GM18502 (cell line): ENCODE measurements around the gene DOK4.

Source experiments
- ATAC-seq: cut with Tn5 transposase; IDR thresholded peaks from one replicate; pipeline ENCODE4 v1.9.1; 2021; ENCODE audit warnings: mild to moderate bottlenecking; ENCODE audit not compliant: unreplicated experiment, poor library complexity

DOK4 gene

DNA sequence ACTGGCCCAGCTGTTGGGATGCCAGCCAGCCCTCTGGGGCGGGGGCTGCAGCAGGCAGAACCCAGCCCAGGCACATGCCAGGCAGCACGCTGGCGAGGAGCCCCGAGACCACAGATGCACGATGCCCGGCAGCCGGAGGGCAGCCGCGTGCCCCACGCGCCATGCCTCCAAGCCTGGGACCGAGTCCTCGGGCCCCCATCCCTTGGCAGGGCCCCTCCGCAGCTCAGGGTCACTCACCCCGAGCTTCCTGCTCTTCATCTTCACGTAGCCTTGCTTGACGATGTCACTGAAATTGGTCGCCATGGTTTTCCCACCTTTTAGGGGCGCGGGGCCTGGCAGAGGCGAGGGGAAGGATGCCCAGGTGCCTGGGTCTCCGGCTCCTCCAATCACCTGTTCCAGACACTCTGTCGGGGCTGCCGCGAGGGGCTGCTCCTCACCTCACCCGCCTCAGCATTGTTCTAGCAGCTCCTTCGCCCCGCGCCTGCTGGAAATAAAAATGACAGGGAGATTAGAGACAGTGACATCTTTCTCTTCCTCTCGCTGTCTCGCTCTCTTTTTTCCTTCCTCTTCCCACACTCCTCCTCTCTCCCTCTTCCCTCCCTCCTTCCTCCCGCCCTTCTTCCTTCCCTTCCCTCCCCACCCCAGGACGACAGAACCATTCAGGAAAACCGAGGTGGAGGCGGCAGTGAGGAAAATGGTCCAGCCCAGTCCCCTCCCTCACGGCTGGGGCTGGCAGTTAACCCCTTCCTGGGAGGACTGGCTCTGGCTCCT lies 6.9 kb downstream of the DOK4 start:
- ATAC-seq, result no peak

DNA sequence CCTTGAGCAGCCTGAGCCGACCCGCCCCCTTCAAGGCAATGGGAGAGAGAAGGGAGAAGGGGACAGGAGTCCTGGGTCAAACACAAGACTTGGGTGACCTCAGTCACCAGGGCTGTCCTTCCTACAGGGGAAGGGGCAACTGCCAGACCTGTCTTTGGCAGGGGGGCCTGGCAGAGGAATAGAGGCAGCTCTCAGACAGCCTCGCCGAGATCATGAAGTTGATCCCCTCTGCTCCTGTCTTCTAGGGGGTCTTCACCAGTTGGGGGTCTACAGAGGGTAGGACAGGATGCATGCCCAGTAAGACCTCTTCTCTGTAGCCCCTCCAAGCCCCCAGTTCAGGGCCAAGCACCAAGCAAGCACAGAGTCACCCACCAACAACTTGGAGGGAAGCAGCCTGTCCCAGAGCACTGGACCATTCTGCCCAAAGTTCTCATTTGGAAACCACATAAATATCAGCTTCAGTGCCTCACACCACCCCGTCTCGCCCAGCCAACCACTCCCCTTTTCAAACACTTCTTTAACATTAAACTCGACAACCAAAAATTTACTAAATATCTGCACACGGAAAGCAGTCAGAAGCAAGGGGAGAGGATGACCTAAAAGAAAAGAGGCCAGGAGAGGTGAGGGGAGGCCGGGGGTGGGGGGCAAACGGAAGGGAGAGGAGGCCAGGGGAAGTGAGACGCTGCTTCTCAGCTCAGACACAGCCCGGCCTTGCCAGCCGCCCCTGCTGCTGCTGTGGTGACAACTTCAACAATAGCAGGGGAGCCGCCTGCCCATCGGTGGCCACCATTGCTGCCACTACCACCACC lies 7.7 kb downstream of the DOK4 start:
- ATAC-seq, result no peak

DNA sequence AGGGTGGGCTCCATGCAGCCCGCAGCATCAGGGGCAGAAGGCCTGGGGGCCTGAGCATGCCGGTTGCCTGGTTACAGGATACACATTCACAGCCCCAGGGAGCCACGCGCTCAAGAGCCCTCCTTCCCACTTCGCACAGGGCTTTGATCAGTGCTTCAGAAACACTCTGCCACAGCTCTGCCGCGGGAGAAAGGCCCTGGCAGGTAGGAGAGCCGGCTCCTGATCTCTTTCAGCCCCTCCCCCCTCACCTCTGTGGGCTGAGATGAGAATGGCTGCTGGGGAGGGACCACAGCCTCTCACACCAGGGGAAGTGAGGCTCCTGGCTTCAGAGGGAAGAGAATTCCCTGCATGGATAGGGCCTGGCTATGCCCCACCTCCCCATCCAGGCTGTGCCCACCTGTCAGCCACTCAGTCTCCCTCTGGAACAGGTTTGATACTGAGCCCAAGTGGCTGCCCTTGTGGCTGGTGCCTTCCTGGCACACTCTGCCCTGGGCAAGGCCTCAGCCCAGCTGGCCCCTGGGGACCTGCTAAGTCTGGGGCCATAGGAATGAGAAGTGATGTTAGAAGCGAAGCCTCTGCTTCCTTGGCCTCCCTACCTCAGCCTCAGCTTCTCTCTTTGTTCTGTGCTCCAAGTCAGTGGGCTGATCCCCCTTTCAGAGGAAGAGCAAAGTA lies 8.6 kb downstream of the DOK4 start:
- no peak for ATAC-seq

DNA sequence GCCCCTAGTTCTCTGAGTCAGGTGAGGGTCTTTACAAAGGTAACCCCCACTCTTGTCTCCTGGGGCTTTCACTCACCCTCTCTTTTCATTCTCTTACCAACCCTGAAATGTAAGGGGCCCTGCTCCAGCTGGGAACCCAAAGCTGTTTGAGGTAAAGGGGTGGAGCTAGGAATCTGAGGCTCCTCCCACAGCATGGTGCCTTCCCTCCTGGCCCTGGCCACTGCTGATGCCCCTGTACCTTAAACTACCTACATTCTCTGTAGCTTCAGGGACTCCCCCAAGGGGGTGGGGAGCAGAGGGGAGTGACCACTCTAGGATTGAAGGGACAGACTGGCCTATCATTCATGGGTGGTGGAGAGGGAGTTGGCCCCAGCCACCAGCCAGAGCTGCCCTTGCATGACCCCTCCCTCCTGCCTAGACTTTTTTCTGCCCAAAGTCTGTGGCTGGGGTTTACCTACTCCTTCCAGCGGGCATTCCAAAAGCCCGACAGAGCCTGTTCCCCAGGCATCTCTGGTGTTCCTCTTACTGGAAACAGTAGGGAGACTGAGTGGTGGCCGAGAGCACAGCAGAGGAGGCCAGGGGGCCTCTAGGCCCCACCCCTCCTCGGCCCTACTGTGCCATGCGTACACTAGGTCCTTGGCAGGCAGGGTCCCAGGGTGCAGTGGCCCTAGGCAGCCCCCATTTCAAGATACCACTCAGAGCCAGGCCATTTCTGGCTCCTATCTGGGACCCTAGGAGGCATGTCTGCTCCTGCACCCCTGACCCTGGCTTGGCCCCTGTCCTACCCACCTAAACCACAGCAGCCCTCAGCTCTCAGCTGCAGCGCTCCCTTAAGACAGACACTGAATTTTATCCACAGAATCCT lies 9.5 kb downstream of the DOK4 start:
- no peak for ATAC-seq

DNA sequence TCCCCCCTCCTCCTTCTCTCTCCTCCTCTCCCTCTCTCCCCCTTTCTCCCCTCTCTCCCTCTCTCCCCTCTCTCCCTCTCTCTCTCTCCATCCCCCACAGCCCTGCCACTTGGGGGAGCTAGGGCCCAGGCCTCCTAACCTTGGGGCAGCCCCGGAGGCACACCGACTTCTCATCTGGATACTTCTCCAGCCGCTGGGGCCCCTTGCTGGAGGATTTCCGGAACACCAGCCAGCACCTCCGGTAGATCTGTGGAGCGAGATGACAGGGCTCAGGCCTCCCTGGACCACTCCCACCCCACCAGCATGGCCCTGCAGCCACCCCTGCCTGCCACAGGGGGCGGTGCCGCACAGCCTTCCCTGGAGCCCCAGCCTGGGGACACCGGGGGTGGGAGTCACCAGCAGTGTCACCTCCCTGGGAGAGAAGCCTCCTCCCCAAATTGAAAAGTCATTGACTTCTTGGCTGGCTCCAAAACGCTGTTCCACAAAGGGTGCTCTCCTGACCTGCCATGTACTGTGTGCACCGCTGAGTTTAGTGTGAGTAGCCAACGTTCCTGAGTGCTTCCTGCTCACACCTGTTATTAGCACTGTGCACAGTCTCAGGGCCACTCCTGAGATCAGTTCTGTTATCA lies 10.5 kb downstream of the DOK4 start:
- ATAC-seq, result peak; percentile 98

DNA sequence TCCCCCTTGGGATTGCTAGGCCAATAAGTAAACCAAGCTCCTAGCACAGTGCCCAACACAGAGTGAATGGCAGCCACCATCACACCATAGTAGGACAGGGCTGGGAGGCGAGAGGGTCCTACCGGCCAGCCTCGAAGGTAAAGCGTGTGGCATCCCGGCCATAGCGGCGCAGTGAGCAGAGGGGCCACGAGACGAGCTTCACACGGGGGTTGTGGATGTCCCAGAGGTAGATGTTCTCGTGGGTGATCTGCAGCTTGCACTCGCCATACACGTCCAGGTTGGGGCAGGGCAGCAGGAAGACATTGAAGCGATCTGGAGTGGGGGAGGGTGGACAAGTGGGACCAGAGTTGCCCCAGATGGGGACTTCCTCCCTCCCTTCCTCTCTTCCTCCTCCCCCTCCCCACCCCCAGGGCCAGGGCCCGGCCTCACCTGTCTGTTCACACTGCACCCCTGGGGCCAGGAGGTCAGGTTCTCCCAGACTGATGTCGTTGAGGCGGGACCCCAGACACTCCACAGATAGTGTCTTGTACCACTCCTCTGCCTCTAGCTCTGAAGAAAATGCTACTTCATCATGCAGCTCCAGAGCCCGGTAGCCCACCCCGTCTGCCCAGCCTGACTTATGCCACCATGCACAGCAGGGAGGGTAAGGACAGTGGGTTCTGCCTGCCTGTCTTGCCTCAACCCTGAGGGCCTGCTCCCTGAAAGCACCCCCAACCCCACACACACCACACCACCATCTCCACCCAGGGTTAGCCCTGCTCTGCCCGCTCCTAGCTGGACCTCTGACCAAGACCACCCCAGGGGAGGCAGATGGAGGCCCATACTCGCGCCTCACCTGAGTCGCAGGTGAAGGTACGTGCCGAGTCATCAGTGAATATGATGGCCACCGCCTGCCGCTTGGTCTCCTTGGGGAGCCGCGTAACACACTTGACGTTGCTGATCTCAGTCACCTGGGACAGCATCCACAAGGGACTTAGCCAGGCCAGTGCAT lies 11.3 kb downstream of the DOK4 start:
- ATAC-seq, result no peak

DNA sequence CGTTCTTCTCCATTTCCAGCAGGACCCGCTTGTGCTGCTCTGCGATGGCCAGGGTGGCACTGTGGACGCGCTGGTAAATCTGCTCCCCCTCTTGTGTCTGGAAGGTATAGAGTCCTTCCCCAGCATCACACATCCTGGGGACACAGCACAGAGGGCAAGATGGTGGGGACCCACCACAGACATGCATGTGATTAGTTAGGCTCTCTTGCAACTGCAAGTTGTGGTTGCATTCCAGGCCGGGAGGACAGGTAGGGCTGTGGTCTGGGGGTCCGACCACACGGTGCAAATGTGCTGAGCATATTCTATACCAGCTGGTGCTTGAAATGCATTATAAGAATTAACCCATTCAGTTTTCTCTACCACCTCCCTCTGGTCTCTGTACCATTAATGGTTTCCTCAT lies 12.4 kb downstream of the DOK4 start:
- no peak for ATAC-seq

DNA sequence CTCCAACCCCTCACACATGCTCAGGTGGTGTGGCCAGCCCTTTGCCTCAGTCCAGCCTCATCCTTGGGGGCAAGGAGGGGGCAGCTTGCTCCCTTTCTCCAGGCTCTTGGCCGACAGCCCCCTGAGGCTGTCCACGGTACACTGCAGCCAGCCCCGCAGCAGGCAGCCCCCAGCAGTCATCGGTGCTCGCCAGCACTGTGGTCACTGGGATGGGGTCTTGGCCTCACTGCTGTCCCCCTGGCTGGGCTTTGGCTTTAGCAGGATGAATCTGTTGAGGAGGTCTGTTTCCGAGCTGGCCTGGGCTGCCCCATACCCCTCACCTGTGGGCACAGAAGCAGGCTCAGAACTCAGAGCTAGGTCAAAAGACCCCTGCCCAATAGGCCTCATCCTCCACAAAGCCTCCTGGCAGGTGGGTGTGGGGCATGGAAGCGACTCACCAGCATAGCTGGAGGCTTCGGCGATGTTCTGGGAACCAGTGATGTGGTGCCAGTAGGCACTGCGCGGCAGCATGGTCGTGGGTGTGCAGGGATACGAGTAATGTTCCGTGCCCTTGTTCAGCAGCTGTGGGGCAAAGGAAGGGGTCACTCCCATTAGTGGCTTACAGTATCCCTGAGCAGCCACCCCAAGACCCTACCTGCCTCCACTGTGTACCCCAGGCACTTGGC lies 13.0 kb downstream of the DOK4 start:
- ATAC-seq, result no peak

DNA sequence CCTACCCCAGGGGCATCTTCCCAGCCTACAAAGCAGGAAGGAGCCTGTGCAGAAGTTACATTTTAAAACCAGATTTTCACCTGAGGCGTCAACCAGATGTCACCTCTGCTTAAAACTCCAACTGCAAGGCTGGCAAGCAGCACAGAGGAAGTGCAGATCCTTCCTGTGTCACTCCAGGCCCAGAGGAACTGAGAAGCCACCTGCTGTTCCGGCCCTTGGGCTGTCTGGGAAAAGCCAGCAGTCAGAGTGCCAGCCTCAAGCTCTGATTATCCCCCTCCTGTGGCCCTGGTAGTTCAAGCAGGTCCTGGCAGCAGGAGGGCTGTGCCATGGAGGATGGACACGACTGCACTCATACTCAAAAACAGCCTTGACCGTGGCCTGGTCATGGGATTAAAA lies 13.6 kb downstream of the DOK4 start:
- no peak for ATAC-seq

DNA sequence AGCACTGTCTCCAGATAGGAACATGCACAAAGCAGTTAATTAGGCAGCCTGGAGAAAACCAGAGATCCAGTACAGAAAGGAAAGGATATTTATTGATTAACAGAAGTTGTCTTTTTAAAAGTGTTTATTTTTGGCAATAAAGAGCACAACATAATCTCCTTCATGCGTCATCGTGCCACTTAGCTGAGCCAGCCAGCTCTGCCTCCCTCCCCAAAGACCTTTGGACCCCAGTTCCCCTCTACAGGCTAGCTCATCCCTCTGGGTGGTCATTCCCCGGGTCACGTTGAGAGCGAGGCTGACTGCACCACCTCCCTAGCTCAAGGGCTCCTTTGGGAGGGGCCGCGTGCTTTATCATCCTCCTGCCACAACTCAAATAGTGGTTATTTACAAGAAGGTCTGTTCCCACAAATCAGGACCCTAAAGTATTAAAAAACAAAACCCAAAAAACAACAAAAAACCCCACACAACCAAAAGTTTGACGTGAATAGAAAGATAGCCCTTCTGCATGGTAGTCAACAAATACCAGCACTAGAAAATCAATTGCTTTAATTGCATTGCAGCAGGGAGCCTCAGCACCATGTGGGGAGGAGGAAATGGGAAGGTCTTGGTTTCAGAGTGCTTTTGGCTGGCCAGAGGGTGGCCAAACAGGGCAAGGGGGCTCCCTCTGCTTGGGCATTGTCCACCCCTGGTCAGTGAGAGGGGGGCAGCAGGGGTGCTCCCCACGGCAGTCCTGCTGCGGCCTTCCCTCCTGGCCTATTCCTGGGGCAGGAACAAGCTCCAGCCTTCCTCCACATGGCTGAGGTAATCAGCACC lies 14.2 kb downstream of the DOK4 start:
- no peak for ATAC-seq

DNA sequence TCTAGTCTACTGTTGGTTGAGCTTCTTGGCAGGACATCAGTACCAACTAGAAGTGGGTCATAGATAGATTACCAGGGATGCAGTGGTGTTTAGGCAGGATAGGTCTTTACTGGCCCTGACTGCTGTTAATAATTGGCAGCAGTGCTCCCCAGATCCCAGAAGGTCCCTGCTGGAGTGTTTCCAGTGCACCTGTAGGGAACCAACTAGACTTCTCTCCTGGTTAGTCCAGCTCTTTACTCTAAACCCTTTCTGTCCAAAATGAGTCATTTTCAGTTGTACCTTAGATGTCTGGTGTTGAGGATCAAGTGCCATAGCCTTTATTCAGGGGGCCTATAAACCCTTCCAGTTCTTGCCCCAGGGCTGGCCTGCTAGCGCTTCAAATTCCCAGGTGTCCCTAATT lies 15.1 kb downstream of the DOK4 start:
- no peak for ATAC-seq

DNA sequence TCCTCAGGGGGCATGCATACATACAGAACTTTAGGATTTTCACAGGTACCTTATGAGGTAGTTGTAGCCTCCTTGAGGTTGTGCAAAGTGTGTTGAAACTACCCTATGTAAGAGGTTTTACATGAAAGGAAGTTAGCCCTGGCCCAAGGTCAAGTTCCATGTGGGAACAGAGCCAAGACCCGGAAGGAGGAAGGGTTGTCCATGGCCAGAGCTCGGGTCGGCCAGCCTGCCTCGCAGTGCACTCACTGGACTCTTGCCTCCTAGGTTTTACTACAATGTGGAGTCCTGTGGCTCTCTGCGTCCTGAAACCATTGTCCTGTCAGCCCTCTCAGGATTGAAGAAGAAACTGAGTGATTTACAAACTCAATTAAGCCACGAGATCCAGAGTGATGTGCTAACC lies 15.6 kb downstream of the DOK4 start:
- no peak for ATAC-seq

DNA sequence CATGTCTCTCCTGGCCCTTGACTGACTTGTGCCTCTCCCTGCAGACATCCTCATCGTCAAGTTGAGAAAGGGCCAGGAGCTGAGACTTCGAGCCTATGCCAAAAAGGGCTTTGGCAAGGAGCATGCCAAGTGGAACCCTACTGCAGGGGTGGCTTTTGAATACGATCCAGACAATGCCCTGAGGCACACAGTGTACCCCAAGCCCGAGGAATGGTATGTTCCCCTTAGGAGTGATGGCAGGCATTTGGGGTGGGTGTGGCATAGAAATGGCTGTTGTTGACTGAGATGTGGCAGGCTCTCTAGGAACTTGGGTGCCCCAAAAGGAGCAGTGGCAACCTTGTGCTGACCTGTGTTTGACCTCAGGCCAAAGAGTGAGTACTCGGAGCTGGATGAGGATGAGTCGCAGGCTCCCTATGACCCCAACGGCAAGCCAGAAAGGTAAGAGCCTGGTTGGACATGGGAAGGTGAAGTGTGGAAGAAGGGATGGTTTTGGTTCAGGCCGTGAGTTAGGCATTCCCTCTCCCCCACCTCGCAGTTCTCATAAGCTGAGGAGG lies 16.3 kb downstream of the DOK4 start:
- ATAC-seq, result no peak

DNA sequence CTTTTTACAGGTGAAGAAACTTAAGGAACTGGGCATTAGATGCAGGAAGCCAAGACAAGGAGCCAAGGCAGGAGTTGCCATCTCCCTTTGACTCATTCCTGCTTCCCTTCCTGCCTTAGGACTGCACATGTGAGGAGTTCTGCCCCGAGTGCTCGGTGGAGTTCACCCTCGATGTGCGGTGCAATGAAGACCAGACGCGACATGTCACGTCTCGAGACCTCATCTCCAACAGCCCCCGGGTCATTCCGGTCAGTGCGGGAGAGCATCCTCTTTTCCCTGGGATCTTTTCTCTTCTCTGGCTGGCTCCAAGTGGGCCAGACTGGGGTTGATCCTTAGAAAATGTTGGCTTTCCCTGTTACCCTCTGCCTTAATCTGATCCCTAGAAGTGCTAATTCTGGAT lies 17.2 kb downstream of the DOK4 start:
- ATAC-seq, result no peak

DNA sequence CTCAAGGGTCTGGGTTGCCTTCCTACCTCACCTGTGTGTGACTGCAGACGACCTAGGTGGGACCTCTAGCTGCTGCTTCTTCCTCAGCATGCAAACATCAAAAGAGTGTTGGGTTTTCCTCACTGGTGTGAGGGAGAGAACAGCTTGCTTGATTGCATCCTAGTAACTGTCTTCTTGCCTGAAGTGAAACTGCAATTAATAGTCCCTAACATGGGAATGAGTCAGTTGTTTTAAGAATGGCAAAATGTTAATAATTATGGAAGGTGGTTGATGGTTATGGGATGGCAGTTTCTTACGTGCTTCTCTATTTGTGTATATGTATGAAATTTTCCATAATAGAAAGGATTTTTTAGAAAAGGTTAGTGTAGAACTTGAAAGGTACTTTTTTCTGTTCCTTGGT lies 17.9 kb downstream of the DOK4 start:
- ATAC-seq, result no peak

DNA sequence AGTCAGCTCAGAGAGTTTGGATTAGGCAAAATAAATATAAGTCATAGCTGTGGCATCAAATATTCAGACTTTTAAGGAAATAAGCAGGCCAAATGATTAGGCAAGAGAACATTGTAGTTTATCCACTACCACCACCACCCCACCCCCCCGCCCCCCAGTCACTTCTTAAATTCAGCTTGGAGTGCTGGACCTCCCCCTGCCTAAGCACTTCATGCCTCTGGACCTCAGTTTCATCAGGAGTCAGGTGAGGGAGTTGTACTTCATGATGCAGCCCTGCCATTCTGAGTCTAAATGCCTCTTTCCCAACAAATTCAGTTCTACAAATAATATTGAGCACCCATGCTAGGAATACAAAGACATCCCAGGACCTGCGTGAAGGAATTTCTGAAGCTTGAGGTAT lies 21.8 kb downstream of the DOK4 start:
- no peak for ATAC-seq

DNA sequence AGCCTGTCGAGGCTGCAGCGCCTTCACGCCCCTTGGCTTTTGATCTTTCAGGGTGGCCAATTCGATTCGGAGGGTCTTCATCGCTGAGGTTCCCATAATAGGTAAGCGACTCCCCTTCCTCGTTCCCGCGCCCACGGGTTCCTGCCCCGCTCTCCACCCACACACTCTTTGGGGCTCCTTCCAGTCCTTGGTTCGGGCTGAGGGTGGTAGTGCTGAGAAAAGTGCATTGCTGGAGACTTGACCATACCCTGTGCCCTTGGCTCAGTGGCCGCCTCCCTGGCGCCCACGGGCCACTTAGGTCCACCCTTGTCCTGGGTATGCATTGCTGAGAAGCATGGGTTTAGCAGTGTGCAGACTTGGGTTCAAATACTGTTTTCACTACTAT lies 23.3 kb downstream of the DOK4 start:
- ATAC-seq, result peak; percentile 17
